SK-N-SH (cell line): Measurements from ENCODE around the gene ELMO1. TPM values are rescaled to one million over a fixed set of nuclear protein-coding genes. Genes with fewer than 3 reads are reported as not detected.

ENCODE experiments used
- CTCF ChIA-PET: fragments of 300-600, 350-600 bp; formaldehyde crosslinking; extraction: SDS; loops from one replicate; lab custom pipeline; 2021; lab: Yijun Ruan, JAX
- POLR2A ChIA-PET: fragments of 350-600 bp; sonication (Branson Sonifier 250); formaldehyde crosslinking; extraction: SDS; loops from one replicate; lab custom pipeline; 2020; ENCODE audit warnings: antibody characterized with exemption, inconsistent platforms; lab: Yijun Ruan, JAX
- DNase-seq: peaks from one replicate; pipeline ENCODE4 v3.0.0; 2012
- H2AFZ ChIP-seq: fragments of 200-600 bp; sonication (generic); 2 replicates; pipeline ENCODE4 v1.8.1; 2016; ENCODE audit warnings: antibody characterized with exemption, mild to moderate bottlenecking, low read depth
- H3F3A ChIP-seq: fragments of 200-600 bp; sonication (generic); replicated peaks from 2 replicates; pipeline ENCODE3; 2016; ENCODE audit warnings: antibody characterized with exemption, mild to moderate bottlenecking; ENCODE audit not compliant: insufficient read depth
- H3K27ac ChIP-seq, 2 experiments: fragments of 200-500 bp in 1 of 2; fragments of 200-600 bp in 1 of 2; sonication (Bioruptor generic) in 1 of 2; sonication (generic), shearing (Covaris generic) in 1 of 2; 2 replicates each; pipeline versions ENCODE4 v1.5.1 to v1.6.1; 2014 to 2016; ENCODE audit warnings: low read depth in 2 of 2, inconsistent platforms in 1 of 2, low read length in 1 of 2, mild to moderate bottlenecking in 1 of 2, mixed read lengths in 1 of 2
- H3K27me3 ChIP-seq: fragments of 200-600 bp; sonication (generic), shearing (Covaris generic); 2 replicates; pipeline ENCODE4 v1.6.1; 2016; ENCODE audit warnings: mixed run types; ENCODE audit not compliant: insufficient read depth
- H3K36me3 ChIP-seq, 2 experiments: fragments of 200-500 bp in 1 of 2; fragments of 200-600 bp in 1 of 2; sonication (Bioruptor generic) in 1 of 2; sonication (generic) in 1 of 2; replicated peaks in 1 of 2; 2 replicates each; pipeline versions ENCODE3 to v1.5.1; 2014 to 2016; ENCODE audit warnings: low read length in 1 of 2, mild to moderate bottlenecking in 1 of 2; ENCODE audit not compliant: insufficient read depth in 2 of 2, control insufficient read depth in 1 of 2
- H3K4me1 ChIP-seq, 2 experiments: fragments of 200-500 bp in 1 of 2; fragments of 200-600 bp in 1 of 2; sonication (Bioruptor generic) in 1 of 2; sonication (generic), shearing (Covaris generic) in 1 of 2; 2 replicates each; pipeline versions ENCODE4 v1.5.1 to v1.6.1; 2014 to 2016; ENCODE audit warnings: low read depth in 1 of 2, low read length in 1 of 2, mixed run types in 1 of 2; ENCODE audit not compliant: insufficient read depth in 2 of 2, control insufficient read depth in 1 of 2
- H3K4me2 ChIP-seq: fragments of 200-600 bp; sonication (generic), shearing (Covaris generic); 2 replicates; pipeline ENCODE4 v1.6.1; 2017; ENCODE audit warnings: mixed run types
- H3K4me3 ChIP-seq, 2 experiments: fragments of 200-500 bp in 1 of 2; fragments of 200-600 bp in 1 of 2; sonication (Bioruptor generic) in 1 of 2; sonication (generic), shearing (Covaris generic) in 1 of 2; 2 replicates each; pipeline versions ENCODE4 v1.5.1 to v1.8.1; 2014 to 2016; ENCODE audit warnings: low read depth in 2 of 2, inconsistent platforms in 1 of 2, low read length in 1 of 2, mild to moderate bottlenecking in 1 of 2, mixed read lengths in 1 of 2, moderate library complexity in 1 of 2
- H3K79me2 ChIP-seq: fragments of 200-600 bp; sonication (generic); 2 replicates; pipeline ENCODE4 v1.8.1; 2017; ENCODE audit warnings: mild to moderate bottlenecking; ENCODE audit not compliant: insufficient read depth
- H3K9ac ChIP-seq: fragments of 200-600 bp; sonication (generic); 2 replicates; pipeline ENCODE4 v1.6.1; 2017; ENCODE audit warnings: mixed run types
- H3K9me2 ChIP-seq: fragments of 200-600 bp; sonication (generic); 2 replicates; pipeline ENCODE4 v1.6.1; 2017; ENCODE audit warnings: mixed run types
- H3K9me3 ChIP-seq: fragments of 200-600 bp; sonication (generic); 2 replicates; pipeline ENCODE4 v1.6.1; 2017; ENCODE audit warnings: mixed run types, mild to moderate bottlenecking, moderate library complexity
- H4K20me1 ChIP-seq: fragments of 200-600 bp; sonication (generic); 2 replicates; pipeline ENCODE4 v1.6.1; 2017; ENCODE audit warnings: mild to moderate bottlenecking, mixed run types; ENCODE audit not compliant: insufficient read depth
- EZH2phosphoT487 ChIP-seq: fragments of 200-600 bp; sonication (generic); IDR thresholded peaks from 2 replicates; pipeline ENCODE4 v1.6.1; 2017; ENCODE audit warnings: low read depth, mixed run types, mild to moderate bottlenecking, antibody characterized with exemption, moderate library complexity, borderline replicate concordance
- MEF2A ChIP-seq: IDR thresholded peaks from 2 replicates; pipeline ENCODE4 v1.4.0; 2012; ENCODE audit warnings: low read depth, borderline replicate concordance
- MXI1 ChIP-seq: IDR thresholded peaks from 2 replicates; pipeline ENCODE4 v1.6.1; 2012; ENCODE audit warnings: mild to moderate bottlenecking, low read depth, low read length, improper control_type of control experiment
- NFIC ChIP-seq: IDR thresholded peaks from 2 replicates; pipeline ENCODE4 v1.4.0; 2012; ENCODE audit warnings: borderline replicate concordance
- NRF1 ChIP-seq: IDR thresholded peaks from 2 replicates; pipeline ENCODE4 v1.6.1; 2012; ENCODE audit warnings: low read depth, mild to moderate bottlenecking, low read length
- RAD21 ChIP-seq: IDR thresholded peaks from 2 replicates; pipeline ENCODE4 v1.6.1; 2012; ENCODE audit warnings: mild to moderate bottlenecking, low read length
- RCOR1 ChIP-seq: fragments of 150-350 bp; IDR thresholded peaks from 2 replicates; pipeline ENCODE4 v1.6.1; 2017; ENCODE audit warnings: antibody characterized with exemption, low read length
- RFX5 ChIP-seq: IDR thresholded peaks from 2 replicates; pipeline ENCODE4 v1.6.1; 2012; ENCODE audit warnings: mild to moderate bottlenecking, improper control_type of control experiment, low read length
- RXRA ChIP-seq: IDR thresholded peaks from 2 replicates; pipeline ENCODE4 v1.4.0; 2012; ENCODE audit warnings: low read depth, mild to moderate bottlenecking, borderline replicate concordance
- SMC3 ChIP-seq: IDR thresholded peaks from 2 replicates; pipeline ENCODE4 v1.6.1; 2012; ENCODE audit warnings: low read depth, low read length, improper control_type of control experiment
- WGBS: methylation state at CpG from one replicate; pipeline ENCODE4 v1.1.6; 2017; ENCODE audit warnings: low lambda C conversion rate; 5-methylcytosine and 5-hydroxymethylcytosine counted together
- polyA plus RNA-seq, 3 experiments: library from polyadenylated mRNA; depleted of rRNA; stranded (reverse); fragments of >200 nt; gene quantifications; 2 replicates each; pipeline ENCODE4 v1.2.3, GENCODE V29; 2012
- TF ChIP-seq, protein P1 (sequence below): fragments of 200-600 bp; sonication (generic); IDR thresholded peaks from 2 replicates; pipeline ENCODE4 v1.6.1; 2017; ENCODE audit warnings: antibody characterized with exemption, mild to moderate bottlenecking, moderate library complexity
- TF ChIP-seq, protein P2 (sequence below): IDR thresholded peaks from 2 replicates; pipeline ENCODE4 v1.6.1; 2012; ENCODE audit warnings: mild to moderate bottlenecking, low read depth, low read length, moderate library complexity
- TF ChIP-seq, protein P3 (sequence below): IDR thresholded peaks from 2 replicates; pipeline ENCODE4; 2012

ELMO1 gene
- polyA plus RNA-seq, 1 of the 3 experiments (the other 2 are of a cell fraction) = 0.64 TPM

DNA sequence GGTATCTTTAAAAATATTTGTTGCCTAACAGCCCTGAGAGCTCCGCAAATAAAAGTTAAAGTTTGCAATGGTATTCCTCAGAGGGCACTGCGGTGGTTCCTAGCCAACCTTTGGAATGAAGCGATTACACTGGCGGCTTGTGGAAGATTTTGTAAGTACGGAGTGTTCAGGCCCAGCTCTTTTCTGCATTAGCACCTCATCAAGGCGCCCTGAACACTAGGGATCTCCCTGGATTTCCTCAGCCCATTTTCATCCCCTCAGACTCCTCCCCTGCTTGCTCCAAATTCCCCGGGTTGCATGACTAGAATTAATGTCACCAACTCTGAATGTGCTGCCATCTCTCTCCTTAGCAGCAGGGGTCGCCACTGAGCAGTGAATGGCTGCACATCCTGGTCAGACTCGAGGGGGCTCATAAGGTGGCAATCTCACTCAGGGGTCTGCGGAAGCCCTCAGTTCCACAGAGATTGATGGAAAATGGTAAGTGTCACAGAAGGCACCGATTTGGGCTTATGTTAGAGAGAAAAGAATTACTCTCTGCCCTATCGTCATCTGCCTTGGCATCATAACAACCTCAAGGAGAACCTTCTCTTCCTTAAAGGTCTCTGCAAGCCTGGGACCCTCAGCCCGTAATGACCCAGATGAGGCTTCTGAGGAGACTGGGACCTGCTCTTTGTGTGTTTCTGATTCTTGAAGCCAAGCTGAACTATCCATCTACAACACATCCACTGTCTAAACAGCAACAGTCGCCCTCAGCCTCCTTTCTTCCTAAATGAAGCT is 461.5 kb downstream of the ELMO1 start:
- no peak overlapping the region for H3K9ac ChIP-seq
- ChIA-PET CTCF (interaction anchor here (0.6 to 24.0 kb wide), 65 partner anchors 7 to 580 kb away, joined by 3 to 460 read pairs (median 5); no protein-coding TSS in a partner anchor), POLR2A (interaction anchor here (1.1 to 2.5 kb wide), 4 partner anchors 14 to 196 kb away, joined by 4 to 17 read pairs (median 6); no protein-coding TSS in a partner anchor)
- peaks cover 32% of the 10 kb centered on the region; the same call in 1 of the 2 replicates for H3K27me3 ChIP-seq
- H3K9me2 ChIP-seq = no peaks in the 10 kb centered on the region
- no peak overlapping the region for H2AFZ ChIP-seq
- H3K79me2 ChIP-seq = no peaks in the 10 kb centered on the region
- peak overlapping the region; percentile 3; the same call in 1 of the 2 replicates for H3K4me2 ChIP-seq
- H3K27ac ChIP-seq = peak overlapping the region in 1 of 2 experiments; percentile 93; a peak in 1 of 4 replicates
- peak overlapping the region; percentile 6 to 56; a peak in 2 of 4 replicates for H3K4me3 ChIP-seq
- peaks cover 0 to 34% of the 10 kb centered on the region in 2 experiments; a peak in 2 of 4 replicates for H3K4me1 ChIP-seq
- no peaks in the 10 kb centered on the region for H3K36me3 ChIP-seq
- H3F3A ChIP-seq = no peaks in the 10 kb centered on the region
- no peaks in the 10 kb centered on the region for H3K9me3 ChIP-seq
- no peaks in the 10 kb centered on the region for H4K20me1 ChIP-seq
- DNase-seq = peak; percentile 79
- 23% methylated on average over 14 of the region's 14 CpGs for WGBS
- 0 out of 2 replicates have a peak, but pooled peaks have one; percentile 43 for TF ChIP-seq RFX5
- no peak for TF ChIP-seq EZH2phosphoT487
- no peak for TF ChIP-seq NFIC
- TF ChIP-seq SMC3 = peak; percentile 97
- no peak for TF ChIP-seq MEF2A
- TF ChIP-seq RAD21 = peak; percentile 91
- TF ChIP-seq MXI1 = peak; percentile 29; the same call in 1 of the 2 replicates
- TF ChIP-seq, protein P1, sequence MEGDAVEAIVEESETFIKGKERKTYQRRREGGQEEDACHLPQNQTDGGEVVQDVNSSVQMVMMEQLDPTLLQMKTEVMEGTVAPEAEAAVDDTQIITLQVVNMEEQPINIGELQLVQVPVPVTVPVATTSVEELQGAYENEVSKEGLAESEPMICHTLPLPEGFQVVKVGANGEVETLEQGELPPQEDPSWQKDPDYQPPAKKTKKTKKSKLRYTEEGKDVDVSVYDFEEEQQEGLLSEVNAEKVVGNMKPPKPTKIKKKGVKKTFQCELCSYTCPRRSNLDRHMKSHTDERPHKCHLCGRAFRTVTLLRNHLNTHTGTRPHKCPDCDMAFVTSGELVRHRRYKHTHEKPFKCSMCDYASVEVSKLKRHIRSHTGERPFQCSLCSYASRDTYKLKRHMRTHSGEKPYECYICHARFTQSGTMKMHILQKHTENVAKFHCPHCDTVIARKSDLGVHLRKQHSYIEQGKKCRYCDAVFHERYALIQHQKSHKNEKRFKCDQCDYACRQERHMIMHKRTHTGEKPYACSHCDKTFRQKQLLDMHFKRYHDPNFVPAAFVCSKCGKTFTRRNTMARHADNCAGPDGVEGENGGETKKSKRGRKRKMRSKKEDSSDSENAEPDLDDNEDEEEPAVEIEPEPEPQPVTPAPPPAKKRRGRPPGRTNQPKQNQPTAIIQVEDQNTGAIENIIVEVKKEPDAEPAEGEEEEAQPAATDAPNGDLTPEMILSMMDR = peak; percentile 99
- TF ChIP-seq RCOR1 = no peak; the same call in 1 of the 2 replicates
- TF ChIP-seq, protein P2, sequence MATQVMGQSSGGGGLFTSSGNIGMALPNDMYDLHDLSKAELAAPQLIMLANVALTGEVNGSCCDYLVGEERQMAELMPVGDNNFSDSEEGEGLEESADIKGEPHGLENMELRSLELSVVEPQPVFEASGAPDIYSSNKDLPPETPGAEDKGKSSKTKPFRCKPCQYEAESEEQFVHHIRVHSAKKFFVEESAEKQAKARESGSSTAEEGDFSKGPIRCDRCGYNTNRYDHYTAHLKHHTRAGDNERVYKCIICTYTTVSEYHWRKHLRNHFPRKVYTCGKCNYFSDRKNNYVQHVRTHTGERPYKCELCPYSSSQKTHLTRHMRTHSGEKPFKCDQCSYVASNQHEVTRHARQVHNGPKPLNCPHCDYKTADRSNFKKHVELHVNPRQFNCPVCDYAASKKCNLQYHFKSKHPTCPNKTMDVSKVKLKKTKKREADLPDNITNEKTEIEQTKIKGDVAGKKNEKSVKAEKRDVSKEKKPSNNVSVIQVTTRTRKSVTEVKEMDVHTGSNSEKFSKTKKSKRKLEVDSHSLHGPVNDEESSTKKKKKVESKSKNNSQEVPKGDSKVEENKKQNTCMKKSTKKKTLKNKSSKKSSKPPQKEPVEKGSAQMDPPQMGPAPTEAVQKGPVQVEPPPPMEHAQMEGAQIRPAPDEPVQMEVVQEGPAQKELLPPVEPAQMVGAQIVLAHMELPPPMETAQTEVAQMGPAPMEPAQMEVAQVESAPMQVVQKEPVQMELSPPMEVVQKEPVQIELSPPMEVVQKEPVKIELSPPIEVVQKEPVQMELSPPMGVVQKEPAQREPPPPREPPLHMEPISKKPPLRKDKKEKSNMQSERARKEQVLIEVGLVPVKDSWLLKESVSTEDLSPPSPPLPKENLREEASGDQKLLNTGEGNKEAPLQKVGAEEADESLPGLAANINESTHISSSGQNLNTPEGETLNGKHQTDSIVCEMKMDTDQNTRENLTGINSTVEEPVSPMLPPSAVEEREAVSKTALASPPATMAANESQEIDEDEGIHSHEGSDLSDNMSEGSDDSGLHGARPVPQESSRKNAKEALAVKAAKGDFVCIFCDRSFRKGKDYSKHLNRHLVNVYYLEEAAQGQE = no peak
- peak; percentile 17; the same call in 1 of the 2 replicates for TF ChIP-seq NRF1
- TF ChIP-seq, protein P3, sequence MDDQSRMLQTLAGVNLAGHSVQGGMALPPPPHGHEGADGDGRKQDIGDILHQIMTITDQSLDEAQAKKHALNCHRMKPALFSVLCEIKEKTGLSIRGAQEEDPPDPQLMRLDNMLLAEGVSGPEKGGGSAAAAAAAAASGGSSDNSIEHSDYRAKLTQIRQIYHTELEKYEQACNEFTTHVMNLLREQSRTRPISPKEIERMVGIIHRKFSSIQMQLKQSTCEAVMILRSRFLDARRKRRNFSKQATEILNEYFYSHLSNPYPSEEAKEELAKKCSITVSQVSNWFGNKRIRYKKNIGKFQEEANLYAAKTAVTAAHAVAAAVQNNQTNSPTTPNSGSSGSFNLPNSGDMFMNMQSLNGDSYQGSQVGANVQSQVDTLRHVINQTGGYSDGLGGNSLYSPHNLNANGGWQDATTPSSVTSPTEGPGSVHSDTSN = no peak
- no peak for TF ChIP-seq RXRA
